Measurements from ENCODE around the gene KCTD7. TPM values are rescaled to one million over a fixed set of nuclear protein-coding genes. Genes with fewer than 3 reads are reported as not detected.
"Not testable (repeated sequence)": the region's sequence is repeated elsewhere in the genome, so short reads cannot be mapped to it uniquely, and the experiment has no call there.

KCTD7 gene
- total and polyA plus RNA-seq, 2 experiments from 2014 or later, result 13.5 to 23.6 TPM

DNA sequence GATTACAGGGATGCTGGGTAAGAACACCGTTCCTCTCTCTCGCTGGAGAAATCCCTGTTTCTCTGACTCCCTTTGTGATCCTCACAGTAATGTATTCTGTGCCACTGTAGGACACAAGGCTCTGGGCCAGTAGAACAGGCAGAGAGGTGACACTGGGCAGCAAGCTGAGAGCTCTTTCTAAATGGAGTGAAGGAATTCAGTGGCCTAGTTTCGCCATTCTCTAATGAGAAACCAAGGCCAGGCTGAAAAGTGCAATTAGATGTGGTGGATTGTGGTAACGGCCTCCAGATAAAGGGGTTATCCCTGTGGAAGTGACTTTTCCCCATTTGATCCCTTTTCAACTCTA, 12.8 kb downstream of the KCTD7 start:
- TF ChIP-seq, protein P1, sequence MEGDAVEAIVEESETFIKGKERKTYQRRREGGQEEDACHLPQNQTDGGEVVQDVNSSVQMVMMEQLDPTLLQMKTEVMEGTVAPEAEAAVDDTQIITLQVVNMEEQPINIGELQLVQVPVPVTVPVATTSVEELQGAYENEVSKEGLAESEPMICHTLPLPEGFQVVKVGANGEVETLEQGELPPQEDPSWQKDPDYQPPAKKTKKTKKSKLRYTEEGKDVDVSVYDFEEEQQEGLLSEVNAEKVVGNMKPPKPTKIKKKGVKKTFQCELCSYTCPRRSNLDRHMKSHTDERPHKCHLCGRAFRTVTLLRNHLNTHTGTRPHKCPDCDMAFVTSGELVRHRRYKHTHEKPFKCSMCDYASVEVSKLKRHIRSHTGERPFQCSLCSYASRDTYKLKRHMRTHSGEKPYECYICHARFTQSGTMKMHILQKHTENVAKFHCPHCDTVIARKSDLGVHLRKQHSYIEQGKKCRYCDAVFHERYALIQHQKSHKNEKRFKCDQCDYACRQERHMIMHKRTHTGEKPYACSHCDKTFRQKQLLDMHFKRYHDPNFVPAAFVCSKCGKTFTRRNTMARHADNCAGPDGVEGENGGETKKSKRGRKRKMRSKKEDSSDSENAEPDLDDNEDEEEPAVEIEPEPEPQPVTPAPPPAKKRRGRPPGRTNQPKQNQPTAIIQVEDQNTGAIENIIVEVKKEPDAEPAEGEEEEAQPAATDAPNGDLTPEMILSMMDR (IDR thresholded peaks at IDR 0.05; ENCODE audit: low read depth, low read length), result no peak
- H3K36me3 ChIP-seq, result peaks cover 17% of the 10 kb centered on the region
- no peak overlapping the region for H3K27ac ChIP-seq
- DNase-seq (ENCODE audit: low read depth in 1 of 2, low spot score in 1 of 2), result no peak
- H3K9me3 ChIP-seq (ENCODE audit: low read depth), result no peaks in the 10 kb centered on the region
- H3K4me3 ChIP-seq, result no peak overlapping the region
- no peaks in the 10 kb centered on the region for H3K27me3 ChIP-seq
- H3K4me1 ChIP-seq (ENCODE audit: low read depth), result no peaks in the 10 kb centered on the region

- Histone ChIP-seq H3K27ac (no peak overlapping the region), H3K27me3 (no peaks in the 10 kb centered on the region), H3K4me1 (ENCODE audit: low read depth) (no peaks in the 10 kb centered on the region), H3K36me3 (peaks cover 17% of the 10 kb centered on the region), H3K9me3 (ENCODE audit: low read depth) (no peaks in the 10 kb centered on the region), H3K4me3 (no peak overlapping the region)
- TF ChIP-seq, protein P1 (IDR thresholded peaks at IDR 0.05; ENCODE audit: low read depth, low read length), result no peak
- DNase-seq (ENCODE audit: low read depth in 1 of 2, low spot score in 1 of 2), result no peak
Observed at GRCh38 chr7:66642186-66642585, 13.5 kb downstream of the KCTD7 start.

DNA sequence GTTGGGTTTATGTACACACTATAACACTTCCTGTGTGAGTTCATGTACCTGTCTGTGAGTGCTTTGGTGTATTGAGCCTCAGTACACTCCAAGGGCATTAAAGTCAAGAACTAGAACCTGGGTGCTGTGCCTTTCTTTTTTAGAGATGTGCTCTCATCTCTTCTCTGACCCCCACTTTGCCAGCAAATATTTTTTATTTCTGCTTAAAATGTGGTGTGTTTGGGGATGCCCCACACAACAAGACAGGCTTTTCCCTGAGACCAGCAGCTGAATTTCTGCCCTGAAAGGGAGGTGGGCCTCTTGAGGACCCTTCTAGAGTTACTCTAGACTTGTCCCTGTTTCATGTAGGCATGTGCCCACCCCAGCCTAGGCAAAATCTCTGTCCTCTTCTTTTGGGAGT, 14.3 kb downstream of the KCTD7 start:
- H3K36me3 ChIP-seq, result peaks cover 17% of the 10 kb centered on the region
- no peaks in the 10 kb centered on the region for H3K4me1 ChIP-seq (ENCODE audit: low read depth)
- H3K27me3 ChIP-seq, result no peaks in the 10 kb centered on the region
- no peaks in the 10 kb centered on the region for H3K9me3 ChIP-seq (ENCODE audit: low read depth)
- H3K27ac ChIP-seq, result no peak overlapping the region
- no peak for DNase-seq (ENCODE audit: low read depth in 1 of 2, low spot score in 1 of 2)
- TF ChIP-seq, protein P1 (IDR thresholded peaks at IDR 0.05; ENCODE audit: low read depth, low read length), result no peak
- H3K4me3 ChIP-seq, result no peak overlapping the region

DNA sequence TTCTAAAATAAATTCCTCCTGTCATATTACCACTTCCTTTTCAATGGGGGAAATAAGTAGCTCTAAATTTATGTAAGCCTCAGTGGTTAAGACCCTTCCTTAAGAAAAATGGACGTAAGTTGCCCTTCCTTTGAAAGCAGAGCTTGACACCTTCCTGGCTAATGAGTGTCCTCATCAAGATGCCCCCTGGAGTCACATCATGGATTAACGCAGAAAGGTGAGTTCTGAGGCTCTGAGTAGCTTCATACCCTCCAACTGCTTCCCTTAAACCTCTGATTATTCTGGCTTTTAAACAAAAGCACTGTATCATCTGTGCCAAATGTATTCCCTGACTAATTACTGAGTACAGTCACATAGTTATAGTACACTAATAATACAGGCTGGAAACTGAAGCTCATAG, 14.7 kb downstream of the KCTD7 start:
- Histone ChIP-seq H3K36me3 (peaks cover 17% of the 10 kb centered on the region), H3K27ac (no peak overlapping the region), H3K27me3 (no peaks in the 10 kb centered on the region), H3K4me3 (no peak overlapping the region), H3K4me1 (ENCODE audit: low read depth) (no peaks in the 10 kb centered on the region), H3K9me3 (ENCODE audit: low read depth) (no peaks in the 10 kb centered on the region)
- TF ChIP-seq, protein P1 (IDR thresholded peaks at IDR 0.05; ENCODE audit: low read depth, low read length), result no peak
- DNase-seq (ENCODE audit: low read depth in 1 of 2, low spot score in 1 of 2), result no peak

DNA sequence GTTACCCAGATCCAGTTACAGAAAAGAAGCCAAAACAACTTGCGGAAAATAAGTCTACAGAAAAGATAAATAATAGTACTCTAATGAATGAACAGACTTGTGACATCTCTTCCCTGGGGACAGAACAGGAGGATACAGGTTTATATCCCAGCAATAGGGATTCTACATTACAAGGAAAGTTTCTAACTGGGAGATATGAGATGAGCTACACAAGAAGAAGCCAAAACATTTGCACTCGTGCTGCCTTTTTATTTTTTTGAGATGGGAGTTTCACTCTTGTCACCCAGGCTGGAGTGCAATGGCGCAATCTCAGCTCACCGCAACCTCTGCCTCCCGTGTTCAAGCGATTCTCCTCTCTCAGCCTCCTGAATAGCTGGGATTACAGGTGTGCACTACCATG, 22.3 kb downstream of the KCTD7 start:
- not testable (repeated sequence) for H3K27ac ChIP-seq; H3K4me3 ChIP-seq; H3K36me3 ChIP-seq; DNase-seq (ENCODE audit: low read depth in 1 of 2, low spot score in 1 of 2); H3K27me3 ChIP-seq; H3K9me3 ChIP-seq (ENCODE audit: low read depth); H3K4me1 ChIP-seq (ENCODE audit: low read depth)

DNA sequence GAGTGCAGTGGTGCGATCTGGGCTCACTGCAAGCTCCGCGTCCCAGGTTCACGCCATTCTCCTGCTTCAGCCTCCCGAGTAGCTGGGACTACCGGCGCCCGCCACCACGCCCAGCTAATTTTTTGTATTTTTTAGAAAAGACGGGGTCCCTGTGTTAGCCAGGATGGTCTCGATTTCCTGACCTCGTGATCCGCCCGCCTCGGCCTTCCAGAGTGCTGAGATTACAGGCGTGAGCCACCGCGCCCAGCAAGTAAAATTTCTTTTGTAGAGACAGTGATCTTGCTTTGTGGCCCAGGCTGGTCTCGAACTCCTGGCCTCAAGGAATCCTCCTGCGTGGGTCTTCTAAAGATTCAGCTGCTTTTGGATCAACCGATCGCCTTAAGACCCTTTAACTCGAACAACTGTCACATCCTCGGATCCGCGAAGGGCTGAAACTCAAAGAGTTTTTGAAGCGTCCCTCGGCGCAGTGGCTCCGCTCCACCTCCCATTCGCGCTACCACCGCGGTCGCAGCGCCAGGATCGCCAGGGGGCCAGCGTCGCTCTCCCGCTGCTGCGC, 25.1 kb downstream of the KCTD7 start:
- H3K27ac ChIP-seq, result peak overlapping the region; percentile 98
- TF ChIP-seq, protein P1 (IDR thresholded peaks at IDR 0.05; ENCODE audit: low read depth, low read length), result peak; percentile 19
- DNase-seq (ENCODE audit: low read depth in 1 of 2, low spot score in 1 of 2); H3K27me3 ChIP-seq; H3K4me1 ChIP-seq (ENCODE audit: low read depth); H3K9me3 ChIP-seq (ENCODE audit: low read depth); H3K36me3 ChIP-seq: not testable (repeated sequence)
- peak overlapping the region; percentile 77 for H3K4me3 ChIP-seq
